Fibroblast of skin of back (primary cell): ENCODE data around the gene PCNX3.
"Not testable (repeated sequence)": the region's sequence is repeated elsewhere in the genome, so short reads cannot be mapped to it uniquely, and the experiment has no call there.

Experiments
- DNase-seq: peaks from one replicate; pipeline ENCODE4 v3.0.0-alpha.2; 2013

PCNX3 gene

DNA sequence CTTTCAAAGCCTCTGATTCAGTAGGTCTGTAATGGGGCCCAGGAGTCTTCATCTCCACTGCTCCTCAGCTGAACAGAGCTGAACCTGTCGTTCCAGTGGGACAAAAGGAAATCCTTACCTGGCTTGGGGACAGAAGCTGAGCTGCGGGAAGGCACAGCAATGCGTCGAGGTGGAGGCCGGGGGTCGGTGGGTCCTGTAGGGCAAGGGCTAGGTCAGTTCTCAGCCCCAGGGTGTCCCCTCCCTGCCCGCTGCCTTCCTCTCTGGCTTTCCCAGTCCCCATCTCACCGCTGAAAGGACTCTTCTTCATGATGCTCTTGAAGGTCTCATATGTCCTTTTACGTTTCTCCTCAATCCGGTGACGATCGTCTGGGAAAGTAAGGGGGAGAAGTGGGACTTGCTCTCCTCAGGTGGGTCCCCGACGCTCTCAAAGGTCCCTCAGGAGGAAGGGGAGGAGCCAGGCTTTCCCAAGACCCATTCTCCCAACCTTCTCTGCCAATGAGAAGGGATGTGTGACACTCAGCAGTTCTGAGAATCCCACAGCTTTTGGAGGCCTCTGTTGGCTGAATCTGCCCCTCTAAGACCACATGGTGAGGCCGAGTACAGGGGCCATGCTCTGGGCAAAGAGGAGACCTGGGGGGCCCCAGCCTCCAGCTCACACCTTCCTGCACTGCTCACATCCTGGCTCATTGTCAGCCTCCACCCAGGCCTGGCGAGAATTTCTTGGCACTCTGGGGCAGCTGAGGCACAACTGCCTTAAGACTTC lies 40.2 kb downstream of the PCNX3 start:
- DNase-seq: no peak

DNA sequence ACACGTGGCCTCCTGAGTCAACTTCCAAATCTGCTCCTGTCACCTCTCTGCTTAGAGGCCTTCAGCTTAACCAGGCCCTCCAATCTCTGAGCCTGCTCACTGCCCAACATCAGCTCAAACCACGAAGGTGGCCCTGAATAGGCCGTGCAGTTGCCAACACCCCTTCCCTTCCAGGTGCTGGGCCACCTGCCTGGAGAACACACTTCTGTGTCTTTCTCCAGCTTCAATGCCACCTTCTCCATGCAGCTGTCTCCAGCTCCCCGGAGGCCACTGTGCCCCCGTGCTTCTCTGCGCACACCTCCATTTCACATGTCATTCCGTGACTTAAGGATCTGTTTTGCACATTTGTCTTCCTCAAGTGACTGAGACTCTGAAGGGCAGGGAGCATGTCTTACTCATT lies 41.9 kb downstream of the PCNX3 start:
- no peak for DNase-seq

DNA sequence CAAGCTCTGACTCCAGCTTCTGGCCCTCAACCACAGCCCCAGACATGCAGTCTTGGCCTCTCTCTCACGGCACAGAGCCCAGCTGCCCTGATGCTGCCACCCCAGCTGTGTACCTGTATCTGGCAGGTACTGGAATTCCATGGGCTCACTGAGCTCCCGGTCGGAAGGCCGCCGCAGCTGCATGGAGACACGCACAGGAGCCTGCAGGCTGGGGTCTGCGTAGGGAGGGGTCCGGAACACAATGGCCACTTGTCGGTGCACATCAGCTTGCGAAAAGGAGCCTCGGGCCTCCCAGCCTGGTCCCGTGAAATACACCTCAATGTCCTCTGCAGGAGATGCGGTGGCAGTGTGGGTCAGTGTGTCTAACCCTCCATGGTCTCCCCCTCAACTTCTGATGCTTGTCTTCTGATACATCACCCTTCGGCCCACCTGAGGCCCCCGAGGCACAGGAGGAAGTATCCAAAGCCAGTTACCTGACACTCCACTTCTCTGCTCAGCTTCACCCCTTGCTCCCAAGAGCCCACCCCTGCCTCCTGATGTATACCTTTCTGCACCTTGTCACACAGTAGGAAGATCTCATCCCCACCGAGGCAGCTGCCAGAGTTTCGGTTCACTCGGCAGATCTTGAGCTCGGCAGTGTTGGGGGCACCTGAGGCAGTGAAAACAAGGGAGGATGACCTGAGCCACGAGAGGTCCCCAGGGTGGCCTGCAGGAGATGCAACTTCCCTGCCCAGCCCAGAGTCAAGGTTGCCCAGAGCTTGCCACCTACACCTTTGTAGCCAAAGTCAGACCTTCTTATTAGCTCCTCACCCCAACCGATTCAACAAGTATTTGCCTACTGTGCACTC lies 42.8 kb downstream of the PCNX3 start:
- DNase-seq: no peak

DNA sequence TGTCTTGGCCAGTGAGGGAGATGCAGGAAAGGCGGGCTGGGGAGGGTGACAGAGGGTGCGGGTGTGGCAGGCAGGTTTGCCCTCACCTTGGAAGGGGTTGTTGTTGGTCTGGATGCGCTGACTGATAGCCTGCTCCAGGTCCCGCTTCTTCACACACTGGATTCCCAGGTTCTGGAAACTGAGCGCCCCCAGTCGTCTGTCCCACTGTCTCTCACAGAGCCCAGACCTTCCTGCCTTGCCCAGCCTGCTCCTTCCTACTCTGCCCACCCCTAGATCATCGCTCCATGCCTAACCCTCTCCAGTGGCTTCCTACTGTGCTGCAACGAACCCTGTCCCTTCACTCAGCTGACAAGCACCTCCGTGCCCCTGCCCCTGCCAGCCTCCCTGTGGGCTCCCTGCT lies 44.5 kb downstream of the PCNX3 start:
- DNase-seq: no peak

DNA sequence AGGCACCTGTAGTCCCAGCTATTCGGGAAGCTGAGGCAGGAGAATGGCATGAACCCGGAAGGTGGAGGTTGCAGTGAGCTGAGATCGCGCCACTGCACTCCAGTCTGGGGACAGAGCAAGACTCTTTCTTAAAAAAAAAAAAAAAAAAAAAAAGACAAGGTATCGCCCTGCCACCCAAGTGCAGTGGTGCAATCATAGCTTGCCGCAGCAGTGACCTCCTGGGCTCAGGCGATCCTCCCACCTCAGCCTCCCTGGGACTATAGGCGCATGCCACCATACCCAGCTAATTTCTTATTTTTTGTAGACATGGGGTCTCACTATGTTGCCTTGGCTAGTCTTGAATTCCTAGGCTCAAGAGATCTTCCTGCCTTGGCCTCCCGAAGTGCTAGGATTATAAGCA lies 45.3 kb downstream of the PCNX3 start:
- not testable (repeated sequence) for DNase-seq

DNA sequence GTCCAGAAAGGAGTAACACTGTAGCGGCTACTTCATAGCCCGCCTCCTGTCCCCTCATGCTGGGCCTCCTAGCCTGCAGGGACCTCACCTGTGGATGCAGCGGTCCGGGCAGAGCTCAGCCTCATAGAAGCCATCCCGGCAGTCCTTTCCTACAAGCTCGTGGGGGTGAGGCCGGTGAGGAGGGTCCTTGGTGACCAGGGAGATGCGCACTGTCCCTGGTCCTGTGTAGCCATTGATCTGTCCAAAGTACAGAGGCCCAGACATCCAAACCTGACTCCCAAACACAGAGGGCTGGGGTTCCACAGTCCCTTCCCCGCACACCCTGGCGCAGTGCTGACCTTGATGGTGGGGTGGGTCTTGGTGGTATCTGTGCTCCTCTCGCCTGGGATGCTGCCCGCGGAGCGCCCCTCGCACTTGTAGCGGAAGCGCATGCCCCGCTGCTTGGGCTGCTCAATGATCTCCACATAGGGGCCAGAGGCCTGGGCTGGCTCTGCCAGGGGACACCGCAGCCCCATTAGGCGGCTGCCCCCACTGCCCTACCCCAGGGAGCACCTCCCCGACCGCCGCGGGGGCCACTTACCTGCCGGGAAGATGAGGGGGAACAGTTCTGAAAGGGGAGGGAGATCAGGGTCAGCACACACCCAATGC lies 46.1 kb downstream of the PCNX3 start:
- DNase-seq: no peak

DNA sequence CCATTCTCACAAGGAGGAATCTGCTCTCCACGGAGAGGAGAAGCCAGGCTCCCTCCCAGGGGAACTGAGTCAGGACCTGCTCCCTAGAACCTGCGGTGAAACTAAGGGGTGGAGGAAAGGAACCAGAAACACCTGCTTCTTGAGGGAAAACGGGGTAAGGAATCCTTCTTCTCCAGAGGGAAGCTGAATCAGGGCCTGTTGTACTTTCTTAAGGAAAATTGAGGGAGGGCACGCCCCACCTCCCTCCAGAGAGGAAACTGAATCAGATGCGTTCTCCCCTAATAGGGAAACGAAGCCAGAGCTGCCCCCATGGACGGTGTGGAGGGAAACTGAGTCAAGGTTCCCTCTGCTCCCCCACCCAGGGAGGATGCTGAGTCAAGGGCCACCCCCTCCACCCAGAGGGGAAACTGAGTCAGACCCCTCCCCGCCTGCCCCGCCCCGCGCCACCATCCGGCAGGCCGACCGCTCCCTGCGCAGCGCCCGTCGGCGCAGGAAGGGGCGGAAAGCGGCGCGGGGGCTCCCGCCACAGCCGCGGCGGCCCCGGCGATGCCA lies 46.7 kb downstream of the PCNX3 start:
- DNase-seq: peak; percentile 19

DNA sequence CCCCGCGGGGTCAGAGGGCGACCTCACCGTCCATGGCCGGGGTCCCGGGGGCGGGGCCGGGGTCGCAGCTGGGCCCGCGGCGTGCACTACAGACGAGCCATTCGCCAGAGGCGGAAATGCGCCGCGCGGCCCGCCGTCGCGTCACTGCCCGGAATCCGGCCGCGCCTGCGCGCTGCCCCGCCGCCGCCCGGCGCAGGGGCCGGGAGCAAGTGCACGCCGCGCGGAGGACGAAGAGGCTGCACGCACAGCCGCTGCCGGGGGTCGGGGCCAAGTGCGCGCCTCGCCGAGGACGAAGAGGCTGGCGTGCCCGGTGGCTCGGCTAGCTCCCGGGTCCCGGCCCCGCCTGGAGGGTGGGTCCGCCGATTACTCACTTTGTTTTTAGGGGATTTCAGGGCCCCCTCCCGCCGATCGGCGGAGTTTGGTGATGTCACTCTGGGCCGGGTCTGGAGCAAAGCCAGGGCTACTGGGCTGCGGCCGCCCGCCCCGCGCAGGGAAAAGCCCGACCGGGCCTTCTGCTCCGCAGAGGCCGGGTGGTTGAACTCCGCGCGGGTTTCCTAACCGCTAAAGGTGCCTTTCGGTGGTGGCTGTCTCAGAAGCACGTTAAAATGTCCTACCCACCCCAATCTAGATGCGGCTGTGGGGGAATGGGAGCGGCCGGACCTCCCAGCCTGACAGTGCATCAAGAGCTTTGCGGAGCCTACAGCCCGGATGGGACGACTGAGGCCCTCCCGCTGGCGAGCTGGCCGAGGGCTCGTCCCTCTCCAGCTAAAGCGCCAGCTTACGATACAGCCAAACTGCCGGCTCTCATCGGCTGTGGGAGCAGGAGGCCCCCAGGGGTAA lies 47.4 kb downstream of the PCNX3 start, which contains the start of gene RELA:
Gene RELA (minus strand): TSS at position 118 of the 840 bp plus-strand sequence. CDS start 84 bp downstream, at position 34.
- peak; percentile 96 for DNase-seq

DNA sequence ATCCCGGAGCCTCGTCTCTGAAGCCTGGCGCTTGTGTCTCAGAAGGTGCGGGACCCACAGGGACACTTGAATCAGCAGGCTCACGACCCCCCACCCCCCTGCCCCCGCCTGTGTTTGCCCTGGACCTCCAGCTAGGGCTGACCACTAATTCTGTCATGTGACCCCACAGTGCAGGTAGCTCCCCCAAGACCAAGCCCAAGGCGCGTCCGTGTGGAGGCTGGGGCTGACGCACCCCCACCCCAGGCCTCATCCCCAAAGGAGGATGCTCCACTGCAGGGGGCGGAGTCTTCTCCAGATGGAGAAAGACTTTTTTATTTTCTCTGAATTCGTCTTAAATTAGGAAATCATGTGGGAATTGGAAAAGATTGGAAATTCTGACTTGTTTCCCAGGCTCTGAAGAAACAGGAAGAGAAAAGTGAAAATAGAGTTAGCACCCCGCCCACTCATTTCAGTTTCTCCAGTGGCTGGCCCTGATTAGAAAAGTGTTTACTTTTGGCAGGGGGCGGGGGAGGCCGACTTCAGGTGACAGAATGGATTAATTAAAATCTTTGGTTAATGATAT lies 48.1 kb downstream of the PCNX3 start:
- peak; percentile 61 for DNase-seq

DNA sequence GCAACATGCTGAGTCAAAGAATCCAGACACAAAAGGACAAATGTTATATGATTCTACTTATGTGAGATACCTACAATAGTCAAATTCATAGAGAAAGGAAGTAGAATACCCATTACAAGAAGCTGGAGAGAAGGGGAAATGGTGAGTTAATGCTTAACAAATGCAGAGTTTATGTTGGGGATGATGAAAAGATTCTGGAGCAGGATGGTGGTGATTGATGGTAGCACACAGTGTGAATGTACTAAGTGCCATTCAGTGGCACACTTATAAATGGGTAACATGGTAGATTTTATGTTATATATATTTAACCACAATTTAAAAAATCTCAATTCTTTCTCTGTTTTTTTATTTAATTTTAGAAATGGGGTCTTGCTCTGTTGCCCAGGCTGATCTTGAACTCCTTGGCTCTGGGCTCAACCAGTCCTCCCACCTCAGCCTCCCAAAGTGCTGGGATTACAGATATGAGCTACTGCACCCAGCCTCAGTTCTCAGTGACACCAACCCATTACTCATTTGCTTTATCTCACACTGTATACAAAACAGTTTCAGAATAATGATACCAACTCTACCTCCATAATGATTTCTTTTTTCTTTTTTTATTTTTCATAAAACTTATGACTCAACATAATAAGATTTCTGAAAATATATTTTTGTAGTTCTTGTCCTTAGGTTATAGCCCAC lies 56.7 kb downstream of the PCNX3 start:
- DNase-seq: no peak

DNA sequence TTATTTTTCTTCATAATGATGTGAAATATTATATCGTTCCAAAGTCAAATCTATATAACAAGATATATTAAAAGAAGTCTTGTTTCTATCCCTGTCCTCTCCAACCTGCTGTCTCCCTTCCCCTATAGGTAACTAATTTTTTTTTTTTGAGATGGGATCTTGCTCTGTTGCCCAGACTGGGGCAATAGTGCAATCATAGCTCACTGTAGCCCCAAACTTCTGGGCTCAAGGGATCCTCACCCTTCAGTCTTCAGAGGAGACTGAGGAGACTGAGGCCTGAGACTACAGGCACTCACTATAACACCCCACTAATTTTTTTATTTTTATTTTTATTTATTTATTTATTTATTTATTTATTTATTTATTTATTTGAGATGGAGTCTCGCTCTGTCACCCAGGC lies 57.4 kb downstream of the PCNX3 start:
- no peak for DNase-seq

DNA sequence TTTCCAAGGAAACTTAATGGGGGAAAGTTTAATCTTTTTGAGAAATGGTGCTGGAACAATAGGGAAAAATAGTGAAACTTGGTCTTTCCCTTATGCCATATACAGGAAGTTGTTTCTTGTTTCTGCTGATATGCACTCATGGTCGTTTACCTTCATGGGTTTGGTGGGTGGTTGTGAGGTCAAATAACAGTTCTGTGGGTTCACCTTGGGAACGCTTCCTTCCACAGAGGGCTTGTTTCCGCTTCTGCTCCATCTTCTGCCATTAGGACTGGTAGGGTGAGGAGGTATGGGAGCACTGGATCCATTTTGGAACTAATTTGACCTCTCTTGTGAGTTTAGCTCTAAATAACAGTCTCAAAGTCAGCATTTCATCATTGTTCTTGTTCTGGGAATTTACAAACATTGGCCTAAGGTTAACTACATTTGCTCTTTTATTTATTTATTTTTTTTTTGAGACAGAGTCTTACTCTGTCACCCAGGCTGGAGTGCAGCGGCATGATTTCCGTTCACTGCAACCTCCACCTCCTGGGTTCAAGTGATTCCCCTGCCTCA lies 64.7 kb downstream of the PCNX3 start:
- no peak for DNase-seq

DNA sequence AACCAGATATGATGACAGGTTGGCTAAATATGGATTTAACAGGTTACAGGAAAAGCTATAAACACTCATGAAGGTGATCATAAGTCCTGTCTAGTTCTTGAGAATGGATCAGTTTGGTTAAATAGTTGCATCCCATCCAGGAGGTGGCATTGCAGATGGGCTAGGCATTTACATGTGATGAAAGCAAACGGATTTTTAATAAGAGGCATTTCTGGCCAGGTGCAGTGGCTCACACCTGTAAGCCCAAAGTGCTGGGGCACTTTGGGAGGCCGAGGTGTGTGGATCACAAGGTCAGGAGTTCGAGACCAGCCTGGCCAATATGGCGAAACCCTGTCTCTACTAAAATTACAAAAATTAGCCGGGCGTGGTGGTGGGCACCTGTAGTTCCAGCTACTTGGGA lies 67.9 kb downstream of the PCNX3 start:
- DNase-seq: not testable (repeated sequence)

DNA sequence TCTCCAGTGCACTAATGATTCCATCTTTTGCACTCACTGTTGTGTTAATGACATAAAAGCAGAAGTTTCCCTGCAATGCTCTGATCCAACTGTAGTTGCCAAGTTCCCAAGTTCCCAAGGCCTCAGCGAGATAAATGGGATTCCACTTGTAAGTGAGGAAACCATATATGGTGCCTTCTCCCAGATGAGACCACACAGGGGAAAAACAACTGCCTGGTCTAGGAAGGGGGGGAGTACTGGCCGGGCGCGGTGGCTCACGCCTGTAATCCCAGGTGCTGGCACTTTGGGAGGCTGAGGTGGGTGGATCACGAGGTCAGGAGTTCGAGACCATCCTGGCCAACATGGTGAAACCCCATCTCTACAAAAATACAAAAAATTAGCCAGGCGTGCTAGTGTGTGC lies 70.4 kb downstream of the PCNX3 start:
- no peak for DNase-seq
